HG03469 (cell line): ENCODE data around the gene RAI1.

Experiments
- ATAC-seq: cut with Tn5 transposase; IDR thresholded peaks from one replicate; pipeline ENCODE4 v1.9.1; 2021; ENCODE audit warnings: mild to moderate bottlenecking, moderate library complexity, moderate number of reproducible peaks; ENCODE audit not compliant: unreplicated experiment

RAI1 gene

GRCh38 chr17:17856386-17856785 lies 175.1 kb downstream of the RAI1 start:
- no peak for ATAC-seq

DNA sequence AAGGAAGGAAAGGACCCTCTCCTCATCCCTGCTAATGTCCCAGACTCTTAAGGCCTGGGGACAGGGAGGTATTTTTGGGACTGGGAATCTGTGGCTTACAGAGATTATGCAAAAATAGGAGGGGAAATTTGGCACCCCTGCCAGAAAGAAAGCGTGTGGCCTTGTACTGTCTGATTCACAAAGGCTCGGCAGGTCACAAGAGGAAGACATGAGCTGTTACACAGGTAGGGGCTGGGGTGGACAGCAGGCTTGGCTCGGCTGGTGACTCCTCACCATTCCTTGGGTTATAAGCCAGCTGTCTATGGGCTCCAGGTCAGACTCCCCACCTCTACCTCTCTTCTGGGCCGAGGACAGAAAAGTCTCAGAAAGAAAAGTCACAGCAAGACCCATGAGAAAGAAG lies 176.2 kb downstream of the RAI1 start:
- no peak for ATAC-seq

- ATAC-seq = no peak
Measured at GRCh38 chr17:17859909-17860765, 178.9 kb downstream of the RAI1 start.

DNA sequence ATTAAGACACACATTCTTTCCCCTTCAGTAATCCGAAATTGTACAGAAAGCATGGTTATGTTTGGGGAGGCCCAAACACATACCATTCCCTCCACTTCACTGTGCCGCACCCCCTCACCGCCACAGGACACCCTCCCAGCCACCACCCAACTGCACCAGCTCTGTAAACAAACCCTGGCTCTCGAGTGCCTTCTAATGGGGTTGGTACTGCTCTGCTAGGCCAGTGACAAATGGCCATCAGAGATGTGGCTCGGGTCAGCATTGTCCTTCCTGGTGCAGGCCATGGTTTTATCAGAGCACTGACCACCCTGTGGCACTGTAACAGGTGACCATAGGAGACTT lies 179.5 kb downstream of the RAI1 start:
- ATAC-seq = no peak
